Activated T-helper 1 cell treated with anti-CD3 and anti-CD28 coated beads, Interleukin-12 subunit alpha, Interleukin-12 subunit beta, Interleukin-2, Interleukin-4 antibody, amounts not matched to agents 30 ng/mL and 10 ng/mL and 1 ng/mL, durations not matched to agents 14 hours and 24 hours and 36 hours (primary cell): ENCODE results near the gene COQ5. TPM values are rescaled to one million over a fixed set of nuclear protein-coding genes. Genes with fewer than 3 reads are reported as not detected.

Experiments used
- DNase-seq: peaks from one replicate; pipeline ENCODE4 v3.0.0; 2021; ENCODE audit warnings: low spot score
- H3K27ac Mint-ChIP-seq: one replicate; pipeline ENCODE4 v1.8.0; 2021; ENCODE audit warnings: mild to moderate bottlenecking, mixed read lengths
- H3K27me3 Mint-ChIP-seq: one replicate; pipeline ENCODE4 v1.8.0; 2022; ENCODE audit warnings: mild to moderate bottlenecking, moderate library complexity, mixed read lengths; ENCODE audit not compliant: insufficient read depth
- H3K36me3 Mint-ChIP-seq: one replicate; pipeline ENCODE4 v1.8.0; 2021; ENCODE audit warnings: low read depth, mixed read lengths
- H3K4me1 Mint-ChIP-seq: one replicate; pipeline ENCODE4 v1.8.0; 2021; ENCODE audit warnings: low read depth, mixed read lengths
- H3K4me3 Mint-ChIP-seq: one replicate; pipeline ENCODE4 v1.8.0; 2021; ENCODE audit warnings: mild to moderate bottlenecking, moderate library complexity, mixed read lengths
- H3K9me3 Mint-ChIP-seq: one replicate; pipeline ENCODE4 v1.8.0; 2021; ENCODE audit warnings: mixed read lengths
- intact Hi-C: fragments of 100-400 bp; cut with micrococcal nuclease; formaldehyde crosslinking; loops from one replicate; pipeline ENCODE4 v1.15.1; 2024
- total RNA-seq: library from RNA; stranded (reverse); gene quantifications from 2 replicates; pipeline ENCODE4 v1.2.3, GENCODE V29; 2022

Gene COQ5
- total RNA-seq, 1 donor from 2014 or later, result 27.8 TPM

DNA sequence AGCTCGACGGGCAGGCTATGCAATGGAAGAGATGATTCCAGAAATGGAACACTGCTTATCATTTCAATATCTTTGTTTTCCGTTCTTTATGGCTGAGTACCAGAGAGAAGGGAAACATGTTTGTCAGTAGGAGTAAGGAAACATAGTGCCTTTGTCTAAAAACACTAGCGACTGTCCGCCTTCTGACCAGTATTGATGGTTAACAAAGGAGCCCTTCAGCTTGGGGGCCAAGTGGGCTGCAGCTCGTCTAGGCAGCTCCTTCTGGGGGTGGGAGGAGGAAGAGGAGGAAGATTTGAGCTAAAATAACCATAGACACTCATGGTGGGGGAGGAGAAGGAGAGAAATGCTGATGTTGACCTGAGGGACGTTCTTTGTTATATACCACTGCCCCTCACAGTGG is 15.0 kb downstream of the COQ5 start:
- intact Hi-C loops, result no loop called here
- DNase-seq, result no peak
- peaks cover 18% of the 10 kb centered on the region for H3K36me3 Mint-ChIP-seq
- no peaks in the 10 kb centered on the region for H3K27me3 Mint-ChIP-seq
- no peaks in the 10 kb centered on the region for H3K9me3 Mint-ChIP-seq
- H3K27ac Mint-ChIP-seq, result no peak overlapping the region
- H3K4me1 Mint-ChIP-seq, result no peaks in the 10 kb centered on the region
- H3K4me3 Mint-ChIP-seq, result no peak overlapping the region

DNA sequence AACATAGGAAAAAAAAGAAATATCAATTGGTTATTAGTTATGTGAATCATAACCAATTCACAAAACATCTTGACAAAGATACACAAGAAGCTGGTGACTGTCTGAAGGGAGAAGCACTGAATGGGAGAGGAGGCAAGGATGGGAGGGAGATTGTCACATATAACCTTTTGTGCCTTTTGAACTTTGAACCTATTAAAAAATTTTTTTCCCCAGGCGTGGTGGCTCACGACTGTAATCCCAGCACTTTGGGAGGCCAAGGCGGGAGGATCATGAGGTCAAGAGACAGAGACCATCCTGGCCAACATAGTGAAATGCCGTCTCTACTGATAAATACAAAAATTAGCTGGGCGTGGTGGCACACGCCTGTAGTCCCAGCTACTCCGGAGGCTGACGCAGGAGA is 20.4 kb downstream of the COQ5 start:
- no peak overlapping the region for H3K27ac Mint-ChIP-seq
- no peak for DNase-seq
- no peaks in the 10 kb centered on the region for H3K4me1 Mint-ChIP-seq
- no peaks in the 10 kb centered on the region for H3K27me3 Mint-ChIP-seq
- H3K9me3 Mint-ChIP-seq, result no peaks in the 10 kb centered on the region
- no peak overlapping the region for H3K4me3 Mint-ChIP-seq
- peaks cover 19% of the 10 kb centered on the region for H3K36me3 Mint-ChIP-seq
- intact Hi-C loops, result no loop called here

DNA sequence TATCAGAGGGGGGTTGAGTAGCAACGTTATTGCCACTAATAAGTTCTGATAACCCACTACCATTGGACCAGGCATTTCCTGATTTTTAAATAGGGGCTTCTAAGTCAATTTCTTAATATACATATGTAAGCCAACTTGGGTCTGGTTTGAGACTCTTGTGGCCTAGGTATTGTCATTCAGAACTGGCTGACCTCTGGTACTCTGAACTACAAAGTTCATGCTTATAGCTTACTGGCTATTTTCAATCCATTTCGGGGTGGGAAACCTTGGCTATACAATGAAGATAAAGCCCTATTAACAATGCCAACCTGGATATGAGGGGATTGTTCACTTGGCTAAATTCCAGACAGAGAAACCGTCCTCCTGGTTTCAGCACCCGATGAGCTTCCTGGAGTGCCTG is 24.4 kb downstream of the COQ5 start:
- peaks cover 5% of the 10 kb centered on the region for H3K4me1 Mint-ChIP-seq
- DNase-seq, result no peak
- peaks cover 25% of the 10 kb centered on the region for H3K36me3 Mint-ChIP-seq
- intact Hi-C loops, result no loop called here
- no peaks in the 10 kb centered on the region for H3K9me3 Mint-ChIP-seq
- H3K27ac Mint-ChIP-seq, result no peak overlapping the region
- no peaks in the 10 kb centered on the region for H3K27me3 Mint-ChIP-seq
- H3K4me3 Mint-ChIP-seq, result no peak overlapping the region

DNA sequence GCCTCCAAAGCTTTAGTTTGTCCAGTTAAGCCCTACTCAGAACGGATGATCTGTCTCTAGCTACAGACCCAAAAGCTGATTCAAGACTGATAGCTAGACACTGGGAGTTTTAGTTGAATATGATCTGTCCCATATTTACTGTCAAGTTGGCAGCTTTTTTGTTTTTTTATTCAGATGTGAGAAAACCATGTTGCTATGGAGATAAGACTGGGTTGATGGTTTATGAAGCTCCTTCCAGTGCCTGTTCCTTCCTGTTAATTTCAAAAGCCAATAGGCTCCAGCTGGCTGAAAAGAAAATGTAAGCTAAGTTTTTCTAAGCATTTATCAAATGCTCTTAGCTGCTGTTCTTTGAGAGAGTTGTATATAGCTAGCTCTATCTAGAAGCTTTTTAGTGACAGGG is 28.4 kb downstream of the COQ5 start:
- Mint-ChIP-seq H3K27me3 (no peaks in the 10 kb centered on the region), H3K4me3 (no peak overlapping the region), H3K27ac (no peak overlapping the region), H3K9me3 (no peaks in the 10 kb centered on the region), H3K36me3 (peaks cover 41% of the 10 kb centered on the region), H3K4me1 (peaks cover 27% of the 10 kb centered on the region)
- intact Hi-C loops, result no loop called here
- DNase-seq, result no peak

DNA sequence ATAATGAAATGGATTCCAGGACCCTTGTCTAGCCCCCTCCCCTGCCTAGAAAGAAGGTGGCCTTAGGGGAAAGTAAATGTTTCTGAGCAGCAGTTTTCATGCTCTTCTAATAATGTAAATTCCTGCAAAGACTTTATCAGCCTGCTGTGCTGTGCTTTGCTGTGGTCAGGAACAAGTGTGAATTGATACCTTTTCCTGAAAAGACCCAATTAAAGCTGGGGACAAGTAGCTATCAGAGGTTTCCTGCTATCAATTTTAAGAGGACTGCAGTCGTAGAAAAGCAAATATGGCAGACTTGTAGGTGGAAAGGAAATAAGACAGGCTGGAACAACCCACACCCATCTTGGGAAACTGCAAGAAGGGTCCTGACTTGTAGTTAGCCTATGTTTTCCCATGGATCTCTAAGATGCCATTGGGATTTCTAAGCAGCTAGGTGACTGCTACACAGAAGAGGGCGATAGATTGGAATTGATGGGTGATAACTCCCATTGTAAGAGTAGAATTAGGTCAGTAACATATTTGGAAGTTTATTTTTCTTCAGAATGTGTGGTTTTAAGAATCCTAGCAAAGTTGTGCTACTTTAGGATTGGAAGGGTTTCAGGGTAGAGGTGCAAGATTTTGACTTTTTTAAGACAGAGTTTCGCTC is 30.0 kb downstream of the COQ5 start:
- intact Hi-C loops, result loop anchor here (5.0 kb wide), 1 partner anchor 207 kb away; the partner anchor contains the start of genes RNU4-1 and RNU4-2
- H3K27ac Mint-ChIP-seq, result no peak overlapping the region
- H3K27me3 Mint-ChIP-seq, result no peaks in the 10 kb centered on the region
- H3K4me3 Mint-ChIP-seq, result no peak overlapping the region
- DNase-seq, result no peak
- H3K4me1 Mint-ChIP-seq, result peaks cover 37% of the 10 kb centered on the region
- no peaks in the 10 kb centered on the region for H3K9me3 Mint-ChIP-seq
- H3K36me3 Mint-ChIP-seq, result peaks cover 40% of the 10 kb centered on the region

DNA sequence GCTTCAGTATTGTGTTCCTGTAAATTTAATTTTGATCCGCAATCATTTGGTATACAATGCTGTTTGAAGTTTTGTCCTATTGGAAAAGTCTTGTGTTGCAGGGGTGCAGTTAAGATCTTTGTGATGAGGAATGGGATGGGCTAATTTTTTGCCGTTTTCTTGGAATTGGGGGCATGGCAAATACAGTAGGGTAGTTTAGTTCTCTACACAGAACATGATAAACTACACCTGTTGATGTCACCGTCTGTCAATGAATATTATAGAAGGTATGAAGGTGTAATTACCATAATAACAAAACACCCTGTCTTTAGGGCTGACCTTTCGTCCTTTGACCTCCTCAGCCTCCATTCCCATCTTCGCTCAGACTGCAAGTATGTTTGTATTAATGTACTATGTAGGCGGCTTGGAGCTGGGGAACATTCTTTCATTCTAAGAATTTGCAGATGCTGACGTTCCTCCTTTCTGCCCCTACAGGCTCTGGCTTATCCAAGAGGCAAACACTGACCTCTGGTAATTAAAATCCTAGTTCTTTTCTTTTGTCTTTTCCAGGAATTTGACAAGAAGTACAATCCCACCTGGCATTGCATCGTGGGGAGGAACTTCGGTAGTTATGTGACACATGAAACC is 31.3 kb downstream of the COQ5 start:
- Mint-ChIP-seq H3K27ac (peak overlapping the region; percentile 89), H3K4me1 (peaks cover 37% of the 10 kb centered on the region), H3K4me3 (peak overlapping the region; percentile 99), H3K27me3 (no peaks in the 10 kb centered on the region), H3K36me3 (peaks cover 31% of the 10 kb centered on the region), H3K9me3 (no peaks in the 10 kb centered on the region)
- DNase-seq, result no peak
- intact Hi-C loops, result loop anchor here (1.0 to 5.0 kb wide), 3 partner anchors 51 to 213 kb away; partner anchors contain the start of genes GATC, RNU4-1, RNU4-2 and TRIAP1

DNA sequence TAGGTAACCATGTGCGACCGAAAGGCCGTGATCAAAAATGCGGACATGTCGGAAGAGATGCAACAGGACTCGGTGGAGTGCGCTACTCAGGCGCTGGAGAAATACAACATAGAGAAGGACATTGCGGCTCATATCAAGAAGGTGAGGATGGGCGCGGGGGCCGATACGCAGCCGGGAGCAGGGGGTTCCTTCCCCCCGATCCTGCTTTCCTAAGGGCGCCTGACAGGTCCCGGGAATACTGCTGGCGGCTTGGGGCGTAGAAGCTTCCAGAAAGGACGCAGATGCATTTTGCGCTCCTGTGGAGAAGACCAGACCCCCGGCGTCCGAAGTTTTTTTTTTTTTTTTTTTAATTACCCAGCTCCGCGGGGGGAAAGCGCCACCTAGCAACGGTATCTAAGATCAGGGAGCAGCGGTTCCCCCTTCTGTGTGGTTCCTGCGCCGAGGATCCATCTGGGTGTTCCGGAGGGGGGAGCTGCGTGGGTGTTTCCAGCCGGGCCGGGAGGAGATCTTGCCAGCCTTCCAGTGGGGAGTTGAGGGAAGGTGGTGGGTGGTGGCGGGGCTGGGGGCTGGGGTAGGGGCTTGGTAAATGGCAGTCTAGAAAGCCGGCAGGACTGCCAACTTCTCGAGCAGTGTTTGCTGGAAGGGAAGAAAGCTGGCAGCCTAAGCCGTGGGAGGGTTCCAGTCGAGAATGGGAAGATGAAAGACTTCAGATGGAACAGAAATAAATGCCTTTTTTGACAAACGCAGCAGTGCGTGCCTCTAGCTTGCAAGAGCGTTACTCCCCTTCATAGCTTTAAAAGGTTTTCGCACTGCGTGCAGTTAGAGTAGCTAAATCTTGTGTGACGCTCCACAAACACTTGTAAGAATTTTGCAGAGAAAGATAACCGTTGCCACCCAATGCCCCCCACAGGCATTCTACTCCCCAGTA is 32.3 kb downstream of the COQ5 start:
- H3K9me3 Mint-ChIP-seq, result no peaks in the 10 kb centered on the region
- DNase-seq, result peak; percentile 12
- H3K36me3 Mint-ChIP-seq, result peaks cover 29% of the 10 kb centered on the region
- no peaks in the 10 kb centered on the region for H3K27me3 Mint-ChIP-seq
- peak overlapping the region; percentile 99 for H3K4me3 Mint-ChIP-seq
- intact Hi-C loops, result loop anchor here (1.0 to 5.0 kb wide), 9 partner anchors 33 to 856 kb away; partner anchors contain the start of genes ANAPC5, COQ5, GATC and RNF10
- H3K4me1 Mint-ChIP-seq, result peaks cover 37% of the 10 kb centered on the region
- peak overlapping the region; percentile 89 for H3K27ac Mint-ChIP-seq

DNA sequence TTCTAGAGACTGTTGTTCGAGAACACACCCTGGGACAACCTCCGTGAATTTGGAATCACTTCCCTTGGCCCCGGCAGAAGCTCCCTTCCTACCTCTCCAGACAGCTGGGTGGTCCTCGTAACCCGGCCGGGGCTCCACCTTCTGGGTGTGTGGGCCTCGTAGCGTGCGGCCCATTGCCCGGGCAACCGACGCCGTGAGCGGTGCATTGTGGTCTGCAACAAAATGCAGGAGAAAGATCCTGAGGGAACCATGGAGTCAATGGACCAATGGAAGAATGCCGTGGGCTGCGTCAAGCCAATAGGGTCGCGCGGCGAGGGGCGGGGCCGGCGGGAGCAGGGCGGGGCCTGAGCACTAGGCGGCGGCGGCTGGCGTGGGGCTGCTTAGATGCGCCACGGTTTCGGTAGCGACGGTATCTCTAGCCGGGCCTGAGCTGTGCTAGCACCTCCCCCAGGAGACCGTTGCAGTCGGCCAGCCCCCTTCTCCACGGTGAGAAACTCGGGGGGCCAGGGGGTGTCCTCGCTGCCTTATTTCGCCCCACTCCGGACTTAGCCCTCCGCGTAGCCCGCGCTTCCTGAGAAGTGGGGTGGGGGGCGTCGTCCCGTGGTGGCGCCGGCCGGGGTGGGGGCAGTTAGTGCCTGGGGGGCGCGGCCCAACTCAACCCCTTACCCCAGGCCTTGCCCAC is 33.1 kb downstream of the COQ5 start, which contains the start of gene DYNLL1:
Gene DYNLL1 (plus strand): TSS at position 383 of the 682 bp plus-strand sequence. CDS start 309 bp downstream, outside the sequence.
- intact Hi-C loops, result loop anchor here (1.0 to 5.0 kb wide), 11 partner anchors 27 to 856 kb away; partner anchors contain the start of genes ANAPC5, COQ5, GATC and POP5
- H3K27me3 Mint-ChIP-seq, result no peaks in the 10 kb centered on the region
- peaks cover 37% of the 10 kb centered on the region for H3K4me1 Mint-ChIP-seq
- peaks cover 29% of the 10 kb centered on the region for H3K36me3 Mint-ChIP-seq
- H3K4me3 Mint-ChIP-seq, result peak within 1 kb of the TSS; percentile 99
- DNase-seq, result peak; percentile 98
- no peaks in the 10 kb centered on the region for H3K9me3 Mint-ChIP-seq
- H3K27ac Mint-ChIP-seq, result peak within 1 kb of the TSS; percentile 89

DNA sequence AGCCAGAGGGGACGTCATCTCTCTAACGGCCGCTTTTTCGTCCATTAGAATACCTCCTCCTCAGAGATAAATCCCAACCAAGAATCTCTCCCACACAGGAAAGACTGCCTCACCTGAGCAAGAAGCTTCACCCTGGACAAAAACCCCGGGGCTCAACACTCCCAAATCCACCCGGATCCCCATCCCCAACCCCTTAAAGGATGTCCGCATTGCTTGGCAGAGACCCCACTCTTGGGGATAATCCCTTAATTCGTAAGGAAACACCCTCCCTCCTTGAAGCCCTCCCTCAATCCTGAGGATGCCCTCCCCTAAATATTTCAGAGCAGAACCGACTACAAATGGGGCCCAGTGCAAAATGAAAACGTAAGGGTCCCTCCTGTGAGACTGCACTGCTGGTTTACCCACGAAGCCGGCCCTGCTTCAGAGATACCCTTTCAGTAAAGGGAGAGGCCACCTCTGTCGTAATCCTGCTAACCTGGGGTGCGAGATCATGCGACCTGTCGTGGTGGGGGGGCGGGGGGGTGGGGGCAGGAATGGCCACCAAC is 33.7 kb downstream of the COQ5 start:
- DNase-seq, result peak; percentile 1
- peaks cover 26% of the 10 kb centered on the region for H3K36me3 Mint-ChIP-seq
- intact Hi-C loops, result loop anchor here (1.0 to 5.0 kb wide), 4 partner anchors 26 to 203 kb away; partner anchors contain the start of genes POP5, RNU4-1, RNU4-2 and SRSF9
- no peaks in the 10 kb centered on the region for H3K27me3 Mint-ChIP-seq
- peaks cover 36% of the 10 kb centered on the region for H3K4me1 Mint-ChIP-seq
- peak overlapping the region; percentile 83 for H3K27ac Mint-ChIP-seq
- no peaks in the 10 kb centered on the region for H3K9me3 Mint-ChIP-seq
- peak overlapping the region; percentile 99 for H3K4me3 Mint-ChIP-seq

DNA sequence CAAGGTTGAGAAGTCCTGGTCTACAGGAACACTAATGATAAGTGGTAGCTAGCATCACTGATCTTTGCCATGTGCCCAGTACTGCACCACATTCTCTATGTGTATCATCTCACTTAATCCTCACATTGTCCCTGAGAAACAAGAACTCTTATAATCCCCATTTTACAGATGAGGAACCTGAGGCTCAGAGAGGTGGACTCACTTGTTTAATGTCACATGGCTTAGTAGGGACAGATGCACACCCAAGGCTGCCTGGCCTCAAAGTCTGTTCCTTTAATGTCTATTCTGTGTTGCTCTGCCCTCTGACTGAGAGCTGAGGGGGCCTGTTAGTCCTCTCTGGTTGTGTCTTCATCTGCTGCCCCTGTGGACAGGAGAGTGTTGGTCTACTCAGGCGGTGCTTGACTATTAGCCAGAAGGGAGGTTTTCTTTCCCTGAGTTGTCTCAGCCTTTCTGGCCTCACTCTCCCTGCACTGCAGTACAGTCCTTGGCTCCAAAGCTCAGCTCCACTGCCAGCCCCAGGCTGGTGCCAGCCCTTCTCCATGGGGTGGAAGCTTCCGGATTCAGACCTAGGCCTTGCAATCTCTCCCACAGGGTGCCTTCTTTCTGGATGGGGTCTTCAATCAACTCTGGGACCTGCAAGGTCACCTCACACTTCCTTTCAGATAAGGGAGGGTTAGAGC is 38.0 kb downstream of the COQ5 start:
- no peak overlapping the region for H3K4me3 Mint-ChIP-seq
- no peak overlapping the region for H3K27ac Mint-ChIP-seq
- H3K9me3 Mint-ChIP-seq, result no peaks in the 10 kb centered on the region
- no peak for DNase-seq
- H3K27me3 Mint-ChIP-seq, result no peaks in the 10 kb centered on the region
- H3K36me3 Mint-ChIP-seq, result peaks cover 1% of the 10 kb centered on the region
- intact Hi-C loops, result no loop called here
- peaks cover 14% of the 10 kb centered on the region for H3K4me1 Mint-ChIP-seq

DNA sequence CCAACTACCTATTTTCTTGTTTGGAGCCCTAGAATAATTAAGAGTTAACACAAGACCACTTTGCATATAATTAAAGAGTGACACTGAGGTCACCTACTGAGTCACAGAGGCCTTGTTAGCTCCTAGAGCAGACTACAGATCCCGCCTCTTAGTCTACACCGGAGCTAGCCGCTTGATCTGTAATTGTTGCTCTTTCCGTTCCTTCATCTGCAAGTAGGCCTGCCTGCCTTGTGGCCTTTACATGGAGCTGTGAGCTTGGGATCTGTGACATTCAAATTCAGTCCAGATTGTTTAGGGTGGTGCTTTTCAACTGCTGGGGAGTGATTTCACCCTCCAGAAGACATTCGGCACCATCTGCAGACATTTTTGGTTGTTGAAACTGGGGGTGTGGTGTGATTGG is 38.6 kb downstream of the COQ5 start:
- no peak for DNase-seq
- H3K4me3 Mint-ChIP-seq, result no peak overlapping the region
- peaks cover 1% of the 10 kb centered on the region for H3K36me3 Mint-ChIP-seq
- H3K4me1 Mint-ChIP-seq, result peaks cover 12% of the 10 kb centered on the region
- intact Hi-C loops, result no loop called here
- no peaks in the 10 kb centered on the region for H3K27me3 Mint-ChIP-seq
- H3K9me3 Mint-ChIP-seq, result no peaks in the 10 kb centered on the region
- no peak overlapping the region for H3K27ac Mint-ChIP-seq
